Effector memory CD4-positive, alpha-beta T cell (primary cell): ENCODE results near the gene CTSF.
A peak's percentile ranks its signal among the peaks of the same experiment; 100 is the strongest.

Source experiments
- DNase-seq, 3 donors: peaks; one replicate each; pipeline ENCODE4 v3.0.0-alpha.2; 2020
- H3K27ac ChIP-seq: 2 replicates; pipeline ENCODE4 v1.7.0; 2013; ENCODE audit warnings: mild to moderate bottlenecking, low read length, moderate library complexity; ENCODE audit not compliant: insufficient read depth, poor library complexity, severe bottlenecking
- H3K27me3 ChIP-seq: replicated peaks from 2 replicates; pipeline ENCODE4 v1.7.0; 2013; ENCODE audit warnings: mild to moderate bottlenecking, low read length; ENCODE audit not compliant: insufficient read depth, control insufficient read depth, poor library complexity, severe bottlenecking
- H3K36me3 ChIP-seq: 2 replicates; pipeline ENCODE4 v1.7.0; 2013; ENCODE audit warnings: mild to moderate bottlenecking, low read length, moderate library complexity; ENCODE audit not compliant: control insufficient read depth, insufficient read depth
- H3K4me1 ChIP-seq: 2 replicates; pipeline ENCODE4 v1.7.0; 2013; ENCODE audit warnings: low read length, mild to moderate bottlenecking; ENCODE audit not compliant: control insufficient read depth, insufficient read depth, poor library complexity, severe bottlenecking
- H3K4me3 ChIP-seq: 2 replicates; pipeline ENCODE4 v1.7.0; 2013; ENCODE audit warnings: low read length, low read depth, mild to moderate bottlenecking; ENCODE audit not compliant: insufficient read depth, poor library complexity, severe bottlenecking
- H3K9me3 ChIP-seq: 2 replicates; pipeline ENCODE4 v1.7.0; 2013; ENCODE audit warnings: mild to moderate bottlenecking, low read length, moderate library complexity; ENCODE audit not compliant: control insufficient read depth

CTSF gene

DNA sequence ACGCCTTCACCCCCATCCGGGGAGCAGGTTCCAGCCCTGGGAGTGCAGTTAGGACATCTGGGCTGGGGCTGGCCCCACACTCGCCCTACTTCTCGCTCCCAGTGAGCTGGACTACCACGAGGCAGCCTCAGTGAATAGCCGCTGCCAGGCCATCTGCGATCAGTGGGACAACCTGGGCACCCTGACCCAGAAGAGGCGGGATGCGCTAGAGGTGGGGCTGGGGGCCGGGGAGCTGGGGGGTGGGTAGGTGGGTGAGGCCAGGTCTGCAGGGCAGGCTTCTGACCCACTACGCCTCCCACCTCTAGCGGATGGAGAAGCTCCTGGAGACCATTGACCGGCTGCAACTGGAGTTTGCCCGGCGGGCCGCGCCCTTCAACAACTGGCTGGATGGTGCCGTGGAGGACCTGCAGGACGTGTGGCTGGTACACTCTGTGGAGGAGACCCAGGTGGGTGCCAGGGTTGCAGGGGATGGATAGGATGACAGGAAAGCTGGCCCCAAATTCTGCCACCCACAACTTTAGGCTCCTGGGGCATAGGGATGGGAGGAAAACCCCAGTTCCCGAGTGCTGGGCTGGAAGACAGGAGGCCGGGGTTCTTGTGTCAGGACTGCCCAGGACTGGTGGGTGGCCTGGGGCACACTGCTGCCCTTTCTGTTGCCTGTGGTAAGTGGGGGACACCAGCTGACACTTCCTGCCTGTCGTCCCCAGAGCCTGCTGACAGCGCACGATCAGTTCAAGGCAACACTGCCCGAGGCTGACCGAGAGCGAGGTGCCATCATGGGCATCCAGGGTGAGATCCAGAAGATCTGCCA, 8.3 kb downstream of the CTSF start:
- no peaks in the 10 kb centered on the region for H3K27me3 ChIP-seq
- no peak overlapping the region for H3K27ac ChIP-seq
- no peak overlapping the region for H3K4me3 ChIP-seq
- peaks cover 4% of the 10 kb centered on the region for H3K4me1 ChIP-seq
- no peak for DNase-seq
- H3K9me3 ChIP-seq = no peaks in the 10 kb centered on the region
- no peaks in the 10 kb centered on the region for H3K36me3 ChIP-seq

DNA sequence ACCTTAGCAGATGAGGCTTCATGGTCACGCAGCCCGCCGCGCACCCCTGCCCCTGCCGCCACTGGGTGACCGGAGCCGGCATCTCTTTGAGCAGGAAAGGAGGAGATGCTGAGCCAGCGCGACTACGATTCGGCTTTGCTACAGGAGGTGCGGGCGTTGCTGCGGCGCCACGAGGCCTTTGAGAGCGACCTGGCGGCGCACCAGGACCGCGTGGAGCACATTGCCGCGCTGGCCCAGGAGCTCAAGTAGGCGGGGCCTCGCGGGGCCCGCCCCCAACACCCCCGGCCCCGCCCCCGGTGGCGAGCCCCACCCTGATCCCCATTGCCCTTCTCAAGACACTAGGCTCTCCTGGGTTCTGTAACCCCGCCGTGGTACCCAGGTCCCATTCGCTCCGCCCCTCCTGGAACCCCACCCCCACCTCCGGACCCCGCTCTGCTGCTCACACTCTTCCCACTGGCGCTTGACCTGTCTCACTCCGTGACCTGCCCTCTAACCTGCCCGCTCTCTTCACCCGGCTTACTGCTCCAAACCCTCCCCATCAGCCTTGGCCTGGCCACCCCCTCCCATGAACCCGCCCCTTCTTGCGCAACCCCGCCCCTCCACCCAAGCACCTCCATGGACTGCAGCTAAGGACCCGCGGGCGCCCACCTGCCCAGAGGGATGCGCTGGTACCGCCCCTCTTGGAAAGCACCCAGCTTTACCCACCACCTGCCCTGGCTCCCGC, 9.1 kb downstream of the CTSF start:
- Histone ChIP-seq H3K4me1 (peaks cover 4% of the 10 kb centered on the region), H3K36me3 (no peaks in the 10 kb centered on the region), H3K27me3 (no peaks in the 10 kb centered on the region), H3K27ac (no peak overlapping the region), H3K4me3 (no peak overlapping the region), H3K9me3 (no peaks in the 10 kb centered on the region)
- DNase-seq = peak in 1 of 3 donors; percentile 21

DNA sequence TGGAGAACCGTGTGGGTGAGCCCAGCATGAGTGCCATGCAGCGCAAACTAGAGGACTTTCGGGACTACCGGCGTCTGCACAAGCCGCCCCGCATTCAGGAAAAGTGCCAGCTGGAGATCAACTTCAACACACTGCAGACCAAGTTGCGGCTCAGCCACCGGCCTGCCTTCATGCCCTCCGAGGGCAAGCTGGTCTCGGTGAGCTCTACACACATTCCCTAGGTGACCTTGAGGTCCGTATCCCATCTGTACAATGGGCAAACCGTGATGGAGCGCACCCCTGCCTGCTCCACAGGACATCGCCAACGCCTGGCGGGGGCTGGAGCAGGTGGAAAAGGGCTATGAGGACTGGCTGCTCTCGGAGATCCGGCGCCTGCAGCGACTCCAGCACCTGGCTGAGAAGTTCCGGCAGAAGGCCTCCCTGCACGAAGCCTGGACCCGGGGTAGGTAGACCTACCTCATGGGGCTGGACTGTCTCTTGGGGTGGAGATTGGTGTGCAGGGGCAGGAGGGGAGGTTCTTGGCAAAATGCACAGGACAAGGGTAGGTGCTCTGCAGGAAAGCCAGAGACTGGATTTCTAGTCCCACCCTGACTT, 10.6 kb downstream of the CTSF start:
- Histone ChIP-seq H3K4me3 (no peak overlapping the region), H3K27ac (no peak overlapping the region), H3K9me3 (no peaks in the 10 kb centered on the region), H3K27me3 (no peaks in the 10 kb centered on the region), H3K36me3 (no peaks in the 10 kb centered on the region), H3K4me1 (peaks cover 4% of the 10 kb centered on the region)
- no peak for DNase-seq

DNA sequence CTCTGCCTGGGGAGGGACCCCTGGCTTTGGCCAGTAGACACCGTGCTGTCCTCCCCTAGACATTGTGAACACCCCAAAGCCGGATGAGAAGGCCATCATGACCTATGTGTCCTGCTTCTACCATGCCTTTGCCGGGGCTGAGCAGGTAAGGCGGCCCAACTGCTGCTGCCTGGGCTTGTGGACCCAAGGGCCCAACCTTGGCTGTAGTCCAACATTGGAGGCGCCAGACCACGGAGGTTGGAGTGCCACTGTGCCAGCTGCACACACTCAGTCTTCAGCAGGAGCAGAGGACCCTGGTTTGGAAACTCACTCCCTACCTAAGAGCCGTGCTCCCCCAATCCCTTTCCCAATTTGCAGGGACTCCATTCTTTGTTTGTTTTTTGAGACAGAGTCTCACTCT, 12.3 kb downstream of the CTSF start:
- no peak overlapping the region for H3K4me3 ChIP-seq
- no peak for DNase-seq
- no peaks in the 10 kb centered on the region for H3K36me3 ChIP-seq
- H3K27me3 ChIP-seq = no peaks in the 10 kb centered on the region
- H3K27ac ChIP-seq = no peak overlapping the region
- peaks cover 4% of the 10 kb centered on the region for H3K4me1 ChIP-seq
- no peaks in the 10 kb centered on the region for H3K9me3 ChIP-seq

DNA sequence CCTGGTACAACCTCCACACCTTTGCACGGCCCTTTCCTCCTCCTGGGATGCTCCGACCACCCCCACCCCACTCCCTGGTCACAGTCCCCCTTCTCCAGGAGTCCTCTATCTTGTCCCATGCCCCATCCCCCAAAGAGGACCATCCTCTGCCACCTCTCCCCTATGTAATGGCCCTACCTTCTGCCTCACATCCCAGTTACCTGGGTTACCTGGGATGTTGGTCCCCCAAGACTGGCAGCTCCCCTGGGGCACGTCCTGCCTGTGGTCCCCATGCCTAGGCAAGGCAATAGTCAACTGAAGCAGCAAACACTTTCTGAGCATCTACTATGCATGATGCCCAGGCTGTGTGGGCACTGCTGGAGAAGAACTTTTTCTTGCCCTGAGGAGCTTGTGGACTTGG, 13.0 kb downstream of the CTSF start:
- H3K4me1 ChIP-seq = peaks cover 4% of the 10 kb centered on the region
- H3K27ac ChIP-seq = no peak overlapping the region
- H3K4me3 ChIP-seq = no peak overlapping the region
- no peaks in the 10 kb centered on the region for H3K9me3 ChIP-seq
- no peaks in the 10 kb centered on the region for H3K27me3 ChIP-seq
- no peak for DNase-seq
- H3K36me3 ChIP-seq = no peaks in the 10 kb centered on the region

DNA sequence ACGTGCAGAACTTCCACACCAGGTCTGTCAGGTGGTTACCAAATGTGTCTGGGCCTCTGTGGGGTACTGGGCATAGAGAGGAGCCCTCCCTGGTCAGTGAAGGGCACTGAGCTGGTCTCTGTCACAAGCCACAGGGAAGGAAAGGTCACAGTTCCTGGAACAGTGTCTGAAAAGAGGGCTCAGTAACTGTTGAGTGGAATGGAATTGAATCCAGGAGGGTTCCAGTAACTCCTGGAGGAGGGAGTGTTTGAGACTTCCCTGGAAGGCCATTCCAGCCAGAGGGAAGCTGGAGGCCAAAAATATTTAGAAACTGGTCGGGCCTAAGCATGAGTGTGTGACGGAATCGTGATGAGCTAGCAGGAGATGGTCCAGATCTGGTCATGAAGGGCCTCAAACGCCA, 13.8 kb downstream of the CTSF start:
- H3K4me1 ChIP-seq = peaks cover 4% of the 10 kb centered on the region
- DNase-seq = no peak
- H3K27me3 ChIP-seq = no peaks in the 10 kb centered on the region
- H3K4me3 ChIP-seq = no peak overlapping the region
- H3K27ac ChIP-seq = no peak overlapping the region
- H3K9me3 ChIP-seq = no peaks in the 10 kb centered on the region
- H3K36me3 ChIP-seq = no peaks in the 10 kb centered on the region

DNA sequence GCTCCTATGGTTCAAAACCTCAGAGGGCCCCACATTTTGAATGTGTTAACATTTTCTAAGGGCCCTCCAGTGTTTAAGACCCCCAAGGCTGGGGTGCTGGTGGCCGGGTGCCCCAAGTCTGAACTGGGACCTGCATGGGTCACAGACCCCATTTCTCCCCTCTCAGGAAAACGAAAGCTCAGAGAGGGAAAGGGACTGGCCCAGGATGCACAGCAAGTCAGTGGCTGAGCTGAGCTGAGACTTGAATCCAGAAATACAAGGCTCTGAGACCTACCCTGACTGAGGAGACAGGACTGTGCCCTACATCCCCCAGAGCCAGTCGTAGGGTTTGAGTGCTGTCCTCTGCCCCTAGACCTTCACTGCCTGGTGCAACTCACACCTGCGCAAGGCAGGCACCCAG, 17.5 kb downstream of the CTSF start:
- Histone ChIP-seq H3K27me3 (no peaks in the 10 kb centered on the region), H3K9me3 (no peaks in the 10 kb centered on the region), H3K27ac (no peak overlapping the region), H3K36me3 (no peaks in the 10 kb centered on the region), H3K4me1 (peaks cover 9% of the 10 kb centered on the region), H3K4me3 (no peak overlapping the region)
- DNase-seq = no peak

DNA sequence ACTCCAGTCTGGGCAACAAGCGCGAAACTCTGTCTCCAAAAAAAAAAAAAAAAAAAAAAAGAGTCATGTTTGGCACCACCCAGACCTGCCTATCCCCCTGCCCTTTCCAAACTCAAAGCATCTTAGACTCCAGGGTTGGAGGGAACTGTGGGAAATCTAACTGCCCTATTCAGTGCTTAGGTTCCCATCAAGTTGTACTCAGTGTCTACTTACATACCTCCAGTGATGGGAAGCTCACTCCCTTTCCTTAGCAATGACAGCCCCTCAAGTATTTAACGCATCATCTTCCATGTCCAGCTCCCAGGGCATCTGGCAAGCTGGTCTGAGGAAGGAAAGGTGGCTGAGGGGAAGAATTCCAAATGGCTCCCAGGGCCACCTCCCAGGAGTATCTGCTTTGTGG, 18.7 kb downstream of the CTSF start:
- no peak for DNase-seq
- H3K9me3 ChIP-seq = no peaks in the 10 kb centered on the region
- no peak overlapping the region for H3K27ac ChIP-seq
- peaks cover 12% of the 10 kb centered on the region for H3K4me1 ChIP-seq
- H3K27me3 ChIP-seq = no peaks in the 10 kb centered on the region
- no peak overlapping the region for H3K4me3 ChIP-seq
- H3K36me3 ChIP-seq = no peaks in the 10 kb centered on the region

DNA sequence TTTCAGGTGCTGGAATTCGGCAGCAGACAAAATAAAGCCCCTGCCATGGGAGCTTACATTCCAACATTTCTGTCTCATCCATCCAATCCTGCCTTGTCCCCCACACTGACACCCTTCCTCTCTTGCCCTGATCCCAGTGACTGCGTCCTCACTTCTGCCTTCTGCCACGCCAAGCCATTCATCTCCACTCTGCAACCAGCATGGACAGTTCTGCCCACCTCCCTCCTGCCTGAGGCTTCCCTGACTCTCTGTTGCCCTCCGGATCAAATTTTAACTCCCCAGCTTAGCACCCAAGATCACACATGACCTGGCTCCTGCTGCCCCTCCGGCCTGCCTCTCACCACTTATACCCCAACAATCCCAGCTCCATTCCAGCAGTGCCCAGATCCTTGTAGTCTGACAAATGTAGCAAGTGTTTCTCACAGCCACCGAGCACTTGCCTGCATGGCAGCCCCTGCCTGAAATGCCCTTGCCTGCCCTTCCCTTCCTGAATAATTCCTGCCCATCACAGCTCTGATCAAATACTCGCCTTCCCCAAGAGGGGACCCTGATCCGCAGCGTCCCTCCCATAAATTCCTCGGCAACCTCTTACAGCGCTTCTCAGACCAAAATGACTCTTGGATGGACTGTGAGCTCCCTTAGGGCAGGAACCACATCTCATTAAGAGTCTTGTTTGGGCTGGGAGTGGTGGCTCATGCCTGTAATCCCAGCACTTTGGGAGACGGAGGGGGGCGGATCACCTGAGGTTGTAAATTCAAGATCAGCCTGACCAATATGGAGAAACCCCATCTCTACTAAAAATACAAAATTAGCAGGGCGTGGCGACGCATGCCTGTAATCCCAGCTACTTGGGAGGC, 19.4 kb downstream of the CTSF start:
- peaks cover 17% of the 10 kb centered on the region for H3K4me1 ChIP-seq

More for the DNA sequence above, 19.4 kb downstream of the CTSF start:
- H3K9me3 ChIP-seq = no peaks in the 10 kb centered on the region
- H3K27me3 ChIP-seq = no peaks in the 10 kb centered on the region
- H3K27ac ChIP-seq = no peak overlapping the region
- no peak for DNase-seq
- no peak overlapping the region for H3K4me3 ChIP-seq
- no peaks in the 10 kb centered on the region for H3K36me3 ChIP-seq
